ENCODE data around the gene RPTOR.
"Not testable (repeated sequence)": the region's sequence is repeated elsewhere in the genome, so short reads cannot be mapped to it uniquely, and the experiment has no call there.

The RPTOR gene

GRCh38 chr17:80568246-80568645 is 23.6 kb downstream of the RPTOR start:
- no peak for DNase-seq (ENCODE audit: low spot score)
- TF ChIP-seq CTCF (IDR thresholded peaks at IDR 0.05; ENCODE audit: extremely low read depth, missing control alignments): no peak

- no peak for DNase-seq (ENCODE audit: low spot score)
- TF ChIP-seq CTCF (IDR thresholded peaks at IDR 0.05; ENCODE audit: extremely low read depth, missing control alignments): no peak
Observed at GRCh38 chr17:80569924-80570323, 25.3 kb downstream of the RPTOR start.

GRCh38 chr17:80573701-80574100 is 29.1 kb downstream of the RPTOR start:
- TF ChIP-seq CTCF (IDR thresholded peaks at IDR 0.05; ENCODE audit: extremely low read depth, missing control alignments): no peak
- no peak for DNase-seq (ENCODE audit: low spot score)

GRCh38 chr17:80574496-80574895 is 29.9 kb downstream of the RPTOR start:
- DNase-seq (ENCODE audit: low spot score): no peak
- TF ChIP-seq CTCF (IDR thresholded peaks at IDR 0.05; ENCODE audit: extremely low read depth, missing control alignments): no peak

GRCh38 chr17:80575057-80575875 is 30.6 kb downstream of the RPTOR start:
- DNase-seq (ENCODE audit: low spot score): peak; percentile 91
- peak; percentile 100 for TF ChIP-seq CTCF (IDR thresholded peaks at IDR 0.05; ENCODE audit: extremely low read depth, missing control alignments)

- no peak for DNase-seq (ENCODE audit: low spot score)
Observed at GRCh38 chr17:80577876-80578570, 33.4 kb downstream of the RPTOR start.

GRCh38 chr17:80578668-80579388 is 34.2 kb downstream of the RPTOR start:
- not testable (repeated sequence) for DNase-seq (ENCODE audit: low spot score)

More at GRCh38 chr17:80577876-80578570, 33.4 kb downstream of the RPTOR start:
- no peak for TF ChIP-seq CTCF (IDR thresholded peaks at IDR 0.05; ENCODE audit: extremely low read depth, missing control alignments)

All from GM20000 (cell line).